HepG2 (cell line): ENCODE data around the gene ARID1A. TPM values are rescaled to one million over a fixed set of nuclear protein-coding genes. Genes with fewer than 3 reads are reported as not detected.

Experiments
- BCL6 ChIP-seq: IDR thresholded peaks from 2 replicates; pipeline ENCODE4 v1.6.1; 2016; ENCODE audit warnings: missing genetic modification reagents, missing compliant biosample characterization
- BHLHE40 ChIP-seq: IDR thresholded peaks from 2 replicates; pipeline ENCODE4 v1.6.1; 2011; ENCODE audit warnings: low read length, improper control_type of control experiment
- FOXJ3 ChIP-seq: sonication (generic); formaldehyde crosslinking; IDR thresholded peaks from 2 replicates; pipeline ENCODE4 v1.4.0; 2020; ENCODE audit warnings: missing genetic modification reagents, mild to moderate bottlenecking, borderline replicate concordance
- FOXK2 ChIP-seq: fragments of 450-650 bp; IDR thresholded peaks from 2 replicates; pipeline ENCODE4 v1.6.1; 2016
- FOXP1 ChIP-seq, 2 experiments: fragments of 450-650 bp in 1 of 2; IDR thresholded peaks; 2 replicates each; pipeline ENCODE4 v1.6.1; 2017 to 2018; ENCODE audit warnings: antibody characterized with exemption in 1 of 2
- IRF1 ChIP-seq: sonication (generic); formaldehyde crosslinking; IDR thresholded peaks from 2 replicates; pipeline ENCODE4 v1.4.0; 2020; ENCODE audit warnings: low read depth, mild to moderate bottlenecking, missing genetic modification reagents
- IRF2 ChIP-seq: IDR thresholded peaks from 2 replicates; pipeline ENCODE4 v1.6.1; 2018; ENCODE audit warnings: missing genetic modification reagents, missing compliant biosample characterization
- KDM5A ChIP-seq: fragments of 200-600 bp; sonication (generic); IDR thresholded peaks from 2 replicates; pipeline ENCODE4 v1.7.0; 2018; ENCODE audit warnings: antibody characterized with exemption, mild to moderate bottlenecking, low read length, borderline replicate concordance
- MAX ChIP-seq: IDR thresholded peaks from 2 replicates; pipeline ENCODE4 v1.6.1; 2012; ENCODE audit warnings: inconsistent platforms
- NR2F6 ChIP-seq, 2 experiments: IDR thresholded peaks; 2 replicates each; pipeline ENCODE4 v1.6.1; 2016; ENCODE audit warnings: antibody characterized with exemption in 1 of 2, mild to moderate bottlenecking in 1 of 2
- PCBP1 ChIP-seq: fragments of 200-400 bp; formaldehyde crosslinking; IDR thresholded peaks from 2 replicates; pipeline ENCODE4 v1.6.1; 2017; ENCODE audit warnings: mild to moderate bottlenecking, low read depth, low read length, borderline replicate concordance
- RCOR2 ChIP-seq: IDR thresholded peaks from 2 replicates; pipeline ENCODE4 v1.6.1; 2016; ENCODE audit warnings: missing biosample characterization, missing genetic modification reagents
- SRY ChIP-seq: sonication (generic); formaldehyde crosslinking; IDR thresholded peaks from 2 replicates; pipeline ENCODE4 v1.8.0; 2022; ENCODE audit warnings: mild to moderate bottlenecking, missing genetic modification reagents
- TARDBP ChIP-seq: sonication (generic); formaldehyde crosslinking; IDR thresholded peaks from 2 replicates; pipeline ENCODE4 v1.8.0; 2022; ENCODE audit warnings: mild to moderate bottlenecking, missing genetic modification reagents
- TBP ChIP-seq: sonication (generic); formaldehyde crosslinking; IDR thresholded peaks from 2 replicates; pipeline ENCODE4 v1.5.0; 2020; ENCODE audit warnings: missing genetic modification reagents
- U2AF1 ChIP-seq: fragments of 200-400 bp; formaldehyde crosslinking; optimal IDR thresholded peaks from 2 replicates; pipeline ENCODE3; 2017; ENCODE audit warnings: mild to moderate bottlenecking, low read depth, low read length
- XBP1 ChIP-seq: sonication (generic); formaldehyde crosslinking; IDR thresholded peaks from 2 replicates; pipeline ENCODE4 v1.5.0; 2020; ENCODE audit warnings: missing genetic modification reagents
- ZBTB49 ChIP-seq: sonication (generic); formaldehyde crosslinking; IDR thresholded peaks from 2 replicates; pipeline ENCODE4 v1.4.0; 2020; ENCODE audit warnings: missing genetic modification reagents, borderline replicate concordance
- ZFP36L2 ChIP-seq: sonication (generic); formaldehyde crosslinking; IDR thresholded peaks from 2 replicates; pipeline ENCODE4 v1.4.0; 2020; ENCODE audit warnings: missing genetic modification reagents
- ZFP37 ChIP-seq: sonication (generic); formaldehyde crosslinking; IDR thresholded peaks from 2 replicates; pipeline ENCODE4 v1.4.0; 2020; ENCODE audit warnings: missing genetic modification reagents, borderline replicate concordance
- ZFY ChIP-seq: sonication (generic); formaldehyde crosslinking; IDR thresholded peaks from 2 replicates; pipeline ENCODE4 v1.4.0; 2020; ENCODE audit warnings: missing genetic modification reagents
- ZMYM4 ChIP-seq: sonication (generic); formaldehyde crosslinking; IDR thresholded peaks from 2 replicates; pipeline ENCODE4 v1.8.1; 2023; ENCODE audit warnings: mild to moderate bottlenecking, missing genetic modification reagents
- ZNF225 ChIP-seq: sonication (generic); formaldehyde crosslinking; IDR thresholded peaks from 2 replicates; pipeline ENCODE4 v1.4.0; 2020; ENCODE audit warnings: mild to moderate bottlenecking, missing genetic modification reagents
- ZNF660 ChIP-seq: sonication (generic); formaldehyde crosslinking; IDR thresholded peaks from 2 replicates; pipeline ENCODE4 v1.5.1; 2020; ENCODE audit warnings: mild to moderate bottlenecking, low read depth, missing genetic modification reagents, borderline replicate concordance
- ZXDC ChIP-seq: sonication (generic); formaldehyde crosslinking; IDR thresholded peaks from 2 replicates; pipeline ENCODE4 v1.5.0; 2020; ENCODE audit warnings: mild to moderate bottlenecking, missing genetic modification reagents
- polyA plus RNA-seq, 8 experiments: library from polyadenylated mRNA; depleted of rRNA in 3 of 8; stranded (reverse) in 7 of 8; unstranded in 1 of 8; fragments of >200 nt; fragmentation: Illumina TruSeq in 4 of 8; extraction: Trizol in 4 of 8; gene quantifications; 2 replicates each; pipeline versions ENCODE4 v1.2.1 to v1.2.3, GENCODE V29; 2011 to 2016; ENCODE audit warnings: low read depth in 4 of 8, missing spikeins in 1 of 8, mixed read lengths in 1 of 8; ENCODE audit not compliant: insufficient read depth in 1 of 8
- total RNA-seq, 5 experiments: library from RNA; depleted of rRNA; stranded (reverse); fragments of >200 nt; fragmentation: Illumina TruSeq; extraction: Trizol; gene quantifications; 2 replicates each; pipeline ENCODE4 v1.2.3, GENCODE V29; 2016; ENCODE audit warnings: low read depth in 1 of 5

ARID1A gene
- total and polyA plus RNA-seq, 2 of the 13 experiments (the other 11 are each of a cell fraction or from before 2014, with no cell fraction given): 11.9 to 15.9 TPM

GRCh38 chr1:26706315-26706714 is 10.5 kb downstream of the ARID1A start (continued):
- TF ChIP-seq ZXDC (CRISPR knock-in tag): no peak
- peak; percentile 53; the same call in 1 of the 2 replicates for TF ChIP-seq IRF2 (CRISPR knock-in tag)
- no peak for TF ChIP-seq PCBP1
- TF ChIP-seq ZFP37: 0 out of 2 replicates have a peak, but pooled peaks have one; percentile 22
- no peak for TF ChIP-seq BHLHE40
- TF ChIP-seq ZFP36L2: peak; percentile 81; the same call in 1 of the 2 replicates
- TF ChIP-seq FOXK2: peak; percentile 76
- peak; percentile 39 for TF ChIP-seq NR2F6 (IDR thresholded peaks at IDR 0.05)
- TF ChIP-seq NR2F6 (CRISPR knock-in tag; IDR thresholded peaks at IDR 0.05): peak; percentile 60
- TF ChIP-seq TARDBP (CRISPR knock-in tag): peak; percentile 52; the same call in 1 of the 2 replicates
- peak; percentile 36; the same call in 1 of the 2 replicates for TF ChIP-seq BCL6
- no peak for TF ChIP-seq XBP1
- peak; percentile 64; the same call in 1 of the 2 replicates for TF ChIP-seq ZFY (CRISPR knock-in tag)
- peak; percentile 95 for TF ChIP-seq MAX
- no peak for TF ChIP-seq U2AF1
- TF ChIP-seq ZMYM4 (CRISPR knock-in tag): peak; percentile 57
- TF ChIP-seq SRY (CRISPR knock-in tag): no peak
- 0 out of 2 replicates have a peak, but pooled peaks have one; percentile 22 for TF ChIP-seq RCOR2 (CRISPR knock-in tag)
- no peak for TF ChIP-seq FOXP1 (IDR thresholded peaks at IDR 0.05)
- TF ChIP-seq FOXP1 (CRISPR knock-in tag; IDR thresholded peaks at IDR 0.05): peak; percentile 82
- no peak for TF ChIP-seq TBP
- TF ChIP-seq ZBTB49 (CRISPR knock-in tag): no peak
- no peak for TF ChIP-seq KDM5A
- peak; percentile 60; the same call in 1 of the 2 replicates for TF ChIP-seq FOXJ3
- no peak for TF ChIP-seq ZNF660
- TF ChIP-seq ZNF225 (CRISPR knock-in tag): no peak
- TF ChIP-seq IRF1 (CRISPR knock-in tag): no peak
